Measurements from ENCODE around the gene ACAN. TPM values are rescaled to one million over a fixed set of nuclear protein-coding genes. Genes with fewer than 3 reads are reported as not detected.

ACAN gene
- total and polyA plus RNA-seq, 9 of the 15 experiments (the other 6 are each of a cell fraction or from before 2014, with no cell fraction given) = not detected

GRCh38 chr15:88904624-88905327 lies 101.5 kb downstream of the ACAN start (continued):
- TF ChIP-seq ZBTB40 (IDR thresholded peaks at IDR 0.05) (no peak), ZBTB40 (CRISPR knock-in tag; IDR thresholded peaks at IDR 0.05) (no peak), SP1 (CRISPR knock-in tag; IDR thresholded peaks at IDR 0.05) (peak; percentile 32; the same call in 1 of the 2 replicates), VEZF1 (CRISPR knock-in tag; IDR thresholded peaks at IDR 0.05) (peak; percentile 58; the same call in 1 of the 2 replicates), TFAP4 (CRISPR knock-in tag; IDR thresholded peaks at IDR 0.05; ENCODE audit: borderline replicate concordance) (peak; percentile 52; the same call in 1 of the 2 replicates), EZH2 (IDR thresholded peaks at IDR 0.05; ENCODE audit: borderline replicate concordance, low read depth, low read length) (no peak), MLX (CRISPR knock-in tag; conservative IDR thresholded peaks at IDR 0.05) (no peak), SNRNP70 (optimal IDR thresholded peaks at IDR 0.05; ENCODE audit: low read depth, low read length) (no peak), CCNT2 (IDR thresholded peaks at IDR 0.05; ENCODE audit: borderline replicate concordance, extremely low read depth, insufficient read length, low read depth, low read length) (no peak), BDP1 (IDR thresholded peaks at IDR 0.05; ENCODE audit: insufficient read depth, insufficient read length) (no peak)

Measured in K562 (cell line).